IMR-90 (cell line): Measurements from ENCODE around the gene TACC2. TPM values are rescaled to one million over a fixed set of nuclear protein-coding genes. Genes with fewer than 3 reads are reported as not detected.
A peak's percentile ranks its signal among the peaks of the same experiment; 100 is the strongest.

Experiments used
- ATAC-seq: fragments of 200-7000 bp; cut with Tn5 transposase; 2 replicates; pipeline ENCODE4 v1.9.1; 2020; ENCODE audit warnings: low read depth, mild to moderate bottlenecking, moderate library complexity
- BruUV-seq: library from RNA; stranded (reverse); fragments of 400-500 nt; replicated peaks from 2 replicates; lab custom pipeline; 2021; lab: Mats Ljungman, UMichigan
- CTCF ChIA-PET: fragments of 300-600 bp; formaldehyde crosslinking; extraction: SDS; loops from one replicate; lab custom pipeline; 2021; ENCODE audit warnings: antibody characterized with exemption; lab: Yijun Ruan, JAX
- POLR2A ChIA-PET: fragments of 300-600 bp; sonication (Branson Sonifier 250); formaldehyde crosslinking; loops from one replicate; lab custom pipeline; 2022; ENCODE audit warnings: antibody characterized with exemption; ENCODE audit not compliant: unreplicated experiment; lab: Charles Lee
- DNase-seq: peaks from one replicate; pipeline ENCODE4 v3.0.0; 2013
- H2AFZ ChIP-seq: replicated peaks from 2 replicates; pipeline ENCODE3; 2013; ENCODE audit warnings: low read length, mild to moderate bottlenecking; ENCODE audit not compliant: poor library complexity
- H2AK5ac ChIP-seq: 2 replicates; pipeline ENCODE4 v1.6.1; 2013; ENCODE audit warnings: low read depth, low read length, inconsistent platforms
- H2AK9ac ChIP-seq: replicated peaks from 2 replicates; pipeline ENCODE3; 2013; ENCODE audit warnings: mild to moderate bottlenecking, low read depth, low read length, moderate library complexity; ENCODE audit not compliant: poor library complexity
- H2BK120ac ChIP-seq: 2 replicates; pipeline ENCODE4 v1.6.1; 2013; ENCODE audit warnings: low read depth, low read length, inconsistent platforms
- H2BK15ac ChIP-seq: 3 replicates; pipeline ENCODE4 v1.6.1; 2013; ENCODE audit warnings: low read depth, low read length, inconsistent platforms
- H2BK20ac ChIP-seq: 2 replicates; pipeline ENCODE4 v1.6.1; 2013; ENCODE audit warnings: low read depth, mild to moderate bottlenecking, inconsistent platforms, low read length, moderate library complexity
- H2BK5ac ChIP-seq: 2 replicates; pipeline ENCODE4 v1.6.1; 2013; ENCODE audit warnings: mild to moderate bottlenecking, low read depth, low read length, inconsistent platforms; ENCODE audit not compliant: poor library complexity, severe bottlenecking
- H3K14ac ChIP-seq: replicated peaks from 2 replicates; pipeline ENCODE4 v1.6.1; 2013; ENCODE audit warnings: low read depth, low read length, inconsistent platforms
- H3K18ac ChIP-seq: 2 replicates; pipeline ENCODE4 v1.6.1; 2013; ENCODE audit warnings: low read depth, low read length, control low read depth
- H3K23ac ChIP-seq: 2 replicates; pipeline ENCODE4 v1.6.1; 2013; ENCODE audit warnings: low read depth, low read length, inconsistent platforms
- H3K27ac ChIP-seq: 2 replicates; pipeline ENCODE4 v1.5.1; 2013; ENCODE audit warnings: mild to moderate bottlenecking, control low read depth, low read length; ENCODE audit not compliant: insufficient read depth
- H3K27me3 ChIP-seq: 2 replicates; pipeline ENCODE4 v1.6.1; 2013; ENCODE audit warnings: low read length; ENCODE audit not compliant: control insufficient read depth, insufficient read depth
- H3K36me3 ChIP-seq: 2 replicates; pipeline ENCODE4 v1.6.1; 2013; ENCODE audit warnings: low read length, mixed read lengths; ENCODE audit not compliant: control insufficient read depth, insufficient read depth
- H3K4ac ChIP-seq: 2 replicates; pipeline ENCODE4 v1.6.1; 2013; ENCODE audit warnings: low read depth, low read length, inconsistent platforms
- H3K4me1 ChIP-seq: 2 replicates; pipeline ENCODE4 v1.6.1; 2013; ENCODE audit warnings: low read length, mixed read lengths; ENCODE audit not compliant: control insufficient read depth, insufficient read depth
- H3K4me2 ChIP-seq: 2 replicates; pipeline ENCODE4 v1.6.1; 2013; ENCODE audit warnings: low read depth, mild to moderate bottlenecking, control low read depth, low read length, moderate library complexity
- H3K4me3 ChIP-seq: 2 replicates; pipeline ENCODE4 v1.5.1; 2013; ENCODE audit warnings: low read depth, mild to moderate bottlenecking, control low read depth, low read length, moderate library complexity; ENCODE audit not compliant: insufficient read depth
- H3K56ac ChIP-seq: 2 replicates; pipeline ENCODE4 v1.6.1; 2013; ENCODE audit warnings: low read length, inconsistent platforms; ENCODE audit not compliant: insufficient read depth; ENCODE audit errors: extremely low read depth
- H3K79me1 ChIP-seq, 2 experiments: 2 replicates each; pipeline ENCODE4 v1.6.1; 2013; ENCODE audit warnings: low read length in 2 of 2, inconsistent platforms in 1 of 2, low read depth in 1 of 2
- H3K9ac ChIP-seq: 2 replicates; pipeline ENCODE4 v1.6.1; 2013; ENCODE audit warnings: low read depth, low read length, control low read depth
- H3K9me1 ChIP-seq: 2 replicates; pipeline ENCODE4 v1.6.1; 2013; ENCODE audit warnings: low read length, inconsistent platforms; ENCODE audit not compliant: insufficient read depth
- H3K9me3 ChIP-seq: 2 replicates; pipeline ENCODE4 v1.6.1; 2013; ENCODE audit warnings: low read length; ENCODE audit not compliant: control insufficient read depth, insufficient read depth
- H4K20me1 ChIP-seq: 2 replicates; pipeline ENCODE4 v1.6.1; 2013; ENCODE audit warnings: low read length, inconsistent platforms; ENCODE audit not compliant: insufficient read depth
- H4K5ac ChIP-seq: 2 replicates; pipeline ENCODE4 v1.6.1; 2013; ENCODE audit warnings: mild to moderate bottlenecking, low read depth, low read length, control low read depth
- H4K8ac ChIP-seq, 2 experiments: 2 replicates each; pipeline ENCODE4 v1.6.1; 2013; ENCODE audit warnings: low read depth in 2 of 2, low read length in 2 of 2, control low read depth in 1 of 2, inconsistent platforms in 1 of 2
- H4K91ac ChIP-seq: 2 replicates; pipeline ENCODE4 v1.6.1; 2013; ENCODE audit warnings: low read depth, low read length, inconsistent platforms; ENCODE audit not compliant: insufficient read depth
- BHLHE40 ChIP-seq: fragments of 150-350 bp; IDR thresholded peaks from 2 replicates; pipeline ENCODE4 v1.6.1; 2016; ENCODE audit warnings: mild to moderate bottlenecking, low read depth, low read length
- CEBPB ChIP-seq: IDR thresholded peaks from 2 replicates; pipeline ENCODE4 v1.6.1; 2012; ENCODE audit warnings: low read depth, low read length, improper control_type of control experiment
- CHD1 ChIP-seq: IDR thresholded peaks from 2 replicates; pipeline ENCODE4 v1.6.1; 2012; ENCODE audit warnings: low read depth, low read length, improper control_type of control experiment
- ELK1 ChIP-seq: fragments of 150-350 bp; IDR thresholded peaks from 2 replicates; pipeline ENCODE4 v1.6.1; 2016; ENCODE audit warnings: low read depth, mild to moderate bottlenecking, low read length, moderate library complexity, borderline replicate concordance
- MAZ ChIP-seq: IDR thresholded peaks from 2 replicates; pipeline ENCODE4 v1.6.1; 2012; ENCODE audit warnings: low read depth, mild to moderate bottlenecking, low read length, improper control_type of control experiment, moderate library complexity, borderline replicate concordance
- MXI1 ChIP-seq: IDR thresholded peaks from 2 replicates; pipeline ENCODE4 v1.6.1; 2012; ENCODE audit warnings: low read depth, mild to moderate bottlenecking, low read length, moderate library complexity, borderline replicate concordance
- NFE2L2 ChIP-seq: fragments of 150-350 bp; IDR thresholded peaks from 2 replicates; pipeline ENCODE4 v1.6.1; 2016; ENCODE audit warnings: low read depth, mild to moderate bottlenecking, low read length
- POLR2A ChIP-seq: IDR thresholded peaks from 2 replicates; pipeline ENCODE4 v1.6.1; 2012; ENCODE audit warnings: mild to moderate bottlenecking, low read depth, low read length
- RFX5 ChIP-seq: IDR thresholded peaks from 2 replicates; pipeline ENCODE4 v1.8.0; 2012; ENCODE audit warnings: low read depth, mild to moderate bottlenecking, low read length, moderate library complexity
- WGBS, 2 experiments: methylation state at CpG; one replicate each; pipeline versions ENCODE4 v1.1.5 to v1.1.7; 2013; ENCODE audit warnings: missing lambda C conversion rate in 2 of 2; ENCODE audit not compliant: insufficient read length in 1 of 2; ENCODE audit errors: extremely low coverage in 2 of 2; 5-methylcytosine and 5-hydroxymethylcytosine counted together
- dilution Hi-C: fragments of 300-500 bp; cut with HindIII; formaldehyde crosslinking; loops from one replicate; pipeline ENCODE4 v1.14.3; 2018; ENCODE audit warnings: low sequenced_read_pairs; ENCODE audit not compliant: unreplicated experiment
- in situ Hi-C: fragments of 300-500 bp; cut with MboI; formaldehyde crosslinking; loops from 3 replicates; pipeline ENCODE4 v1.14.3; 2019; ENCODE audit warnings: low sequenced_read_pairs, inconsistent platforms, mixed read lengths
- intact Hi-C: fragments of 100-400 bp; cut with micrococcal nuclease; formaldehyde crosslinking; loops from 2 replicates; pipeline ENCODE4 v1.10.0; 2022
- polyA plus RNA-seq, 3 experiments: library from polyadenylated mRNA; depleted of rRNA; stranded (reverse); fragments of >200 nt; gene quantifications; 2 replicates each; pipeline ENCODE4 v1.2.3, GENCODE V29; 2012; ENCODE audit warnings: low replicate concordance in 1 of 3
- total RNA-seq: library from RNA; depleted of rRNA; stranded (reverse); fragments of >200 nt; gene quantifications from 2 replicates; pipeline ENCODE4 v1.2.3, GENCODE V29; 2012

TACC2 gene
- total and polyA plus RNA-seq, 2 of the 4 experiments (the other 2 are of a cell fraction) = 2.9 to 15.4 TPM

GRCh38 chr10:122162671-122163173, 173.8 kb downstream of the TACC2 start:
- CTCF ChIA-PET = interaction anchor here (1.0 to 1.2 kb wide), 2 partner anchors 8 to 9 kb away, joined by 3 to 4 read pairs; no protein-coding TSS in a partner anchor
- Histone ChIP-seq H3K4me2 (peak overlapping the region; percentile 74), H3K18ac (no peak overlapping the region), H3K9me1 (peaks cover 4% of the 10 kb centered on the region; the same call in 1 of the 2 replicates), H3K27ac (no peak overlapping the region), H4K91ac (no peak overlapping the region), H3K27me3 (no peaks in the 10 kb centered on the region), H2BK15ac (no peak overlapping the region), H3K4ac (peak overlapping the region; percentile 49; the same call in 1 of the 2 replicates), H2BK120ac (0 out of 2 replicates have a peak overlapping the region, but pooled peaks have one; percentile 10), H3K9ac (0 out of 2 replicates have a peak overlapping the region, but pooled peaks have one; percentile 37), H3K23ac (no peak overlapping the region; the same call in 1 of the 2 replicates), H3K4me3 (peak overlapping the region; percentile 47; the same call in 1 of the 2 replicates), H3K14ac (no peak overlapping the region), H2AK9ac (peak overlapping the region; percentile 37), H3K79me1 (peaks cover 30 to 58% of the 10 kb centered on the region in 2 experiments), H4K8ac (peak overlapping the region in 1 of 2 experiments; percentile 70; a peak in 1 of 4 replicates), H4K20me1 (peaks cover 7% of the 10 kb centered on the region; the same call in 1 of the 2 replicates), H2AK5ac (no peak overlapping the region), H2AFZ (peak overlapping the region; percentile 82), H3K9me3 (no peaks in the 10 kb centered on the region), H3K56ac (no peak overlapping the region), H2BK20ac (no peak overlapping the region), H3K36me3 (no peaks in the 10 kb centered on the region), H4K5ac (no peak overlapping the region; the same call in 1 of the 2 replicates), H2BK5ac (no peak overlapping the region), H3K4me1 (peaks cover 3% of the 10 kb centered on the region; the same call in 1 of the 2 replicates)
- POLR2A ChIA-PET = no interaction called here
- DNase-seq (no peak), ATAC-seq (peak; percentile 7)
- no peak for TF ChIP-seq MAZ
- TF ChIP-seq CHD1 = no peak
- no peak for TF ChIP-seq RFX5
- no peak for TF ChIP-seq POLR2A
- TF ChIP-seq MXI1 = no peak
- no peak for TF ChIP-seq BHLHE40
- no peak for TF ChIP-seq CEBPB
- no peak for TF ChIP-seq ELK1
- TF ChIP-seq NFE2L2 = no peak
- in situ Hi-C loops (loop anchor here (25.0 kb wide), 1 partner anchor 700 kb away; no protein-coding TSS in a partner anchor), dilution Hi-C loops (no loop called here), intact Hi-C loops (no loop called here)
- WGBS, 2 experiments = 71% methylated on average over 6 of the region's 16 CpGs; no CpG with 5 or more reads in 1 of the 2 experiments
- BruUV-seq = no TSS peak
